ENCODE data around the gene AP5S1. TPM values are rescaled to one million over a fixed set of nuclear protein-coding genes. Genes with fewer than 3 reads are reported as not detected.

Gene AP5S1
- total and polyA plus RNA-seq, 10 donors, result 5.3 to 19.0 (median 13.7) TPM

DNA sequence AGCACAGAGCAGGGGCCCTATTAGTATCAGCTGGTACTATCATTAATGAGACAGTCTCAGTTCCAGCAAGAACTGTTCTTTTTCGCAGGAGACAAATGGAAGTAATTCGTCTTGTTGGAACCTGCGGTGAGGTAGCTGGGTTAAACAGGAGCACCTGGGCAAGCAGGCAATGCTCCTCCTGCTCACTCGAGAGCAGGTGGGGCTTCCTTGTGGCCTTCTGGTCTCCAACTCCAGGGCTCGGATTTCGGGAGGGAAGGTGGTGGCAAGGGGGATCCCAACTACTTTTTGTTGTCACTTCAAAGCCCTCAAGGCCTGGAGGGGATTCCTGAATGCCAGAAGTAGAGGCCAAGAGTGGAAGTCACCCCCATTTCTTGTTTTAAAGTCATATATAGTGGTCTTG, 37.8 kb upstream of the AP5S1 start:
- Histone ChIP-seq H3K4me3 (no peak overlapping the region), H3K27ac (peak overlapping the region in 1 of 8 donors; percentile 25), H3K9me3 (no peaks in the 10 kb centered on the region), H3K36me3 (peaks cover 0 to 24% (median 0%) of the 10 kb centered on the region in 6 donors), H3K4me1 (peaks cover 34 to 83% (median 65%) of the 10 kb centered on the region in 6 donors), H3K27me3 (replicated peaks in 1 of 7) (peaks cover 0 to 17% (median 0%) of the 10 kb centered on the region in 7 donors)
- DNase-seq, result peak; percentile 70
- TF ChIP-seq, protein P1, sequence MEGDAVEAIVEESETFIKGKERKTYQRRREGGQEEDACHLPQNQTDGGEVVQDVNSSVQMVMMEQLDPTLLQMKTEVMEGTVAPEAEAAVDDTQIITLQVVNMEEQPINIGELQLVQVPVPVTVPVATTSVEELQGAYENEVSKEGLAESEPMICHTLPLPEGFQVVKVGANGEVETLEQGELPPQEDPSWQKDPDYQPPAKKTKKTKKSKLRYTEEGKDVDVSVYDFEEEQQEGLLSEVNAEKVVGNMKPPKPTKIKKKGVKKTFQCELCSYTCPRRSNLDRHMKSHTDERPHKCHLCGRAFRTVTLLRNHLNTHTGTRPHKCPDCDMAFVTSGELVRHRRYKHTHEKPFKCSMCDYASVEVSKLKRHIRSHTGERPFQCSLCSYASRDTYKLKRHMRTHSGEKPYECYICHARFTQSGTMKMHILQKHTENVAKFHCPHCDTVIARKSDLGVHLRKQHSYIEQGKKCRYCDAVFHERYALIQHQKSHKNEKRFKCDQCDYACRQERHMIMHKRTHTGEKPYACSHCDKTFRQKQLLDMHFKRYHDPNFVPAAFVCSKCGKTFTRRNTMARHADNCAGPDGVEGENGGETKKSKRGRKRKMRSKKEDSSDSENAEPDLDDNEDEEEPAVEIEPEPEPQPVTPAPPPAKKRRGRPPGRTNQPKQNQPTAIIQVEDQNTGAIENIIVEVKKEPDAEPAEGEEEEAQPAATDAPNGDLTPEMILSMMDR (IDR thresholded peaks at IDR 0.05 in 8 of 11, conservative IDR thresholded peaks at IDR 0.05 in 3 of 11), result no peak
- TF ChIP-seq POLR2A (IDR thresholded peaks at IDR 0.05) (no peak), POLR2AphosphoS5 (IDR thresholded peaks at IDR 0.05) (no peak)
- intact Hi-C loops (cut with DNase I; ENCODE audit: low total_unique reads), result no loop called here
- 87 to 92% (median 91%) methylated on average over 6 of the region's 6 CpGs for WGBS, 5 donors

DNA sequence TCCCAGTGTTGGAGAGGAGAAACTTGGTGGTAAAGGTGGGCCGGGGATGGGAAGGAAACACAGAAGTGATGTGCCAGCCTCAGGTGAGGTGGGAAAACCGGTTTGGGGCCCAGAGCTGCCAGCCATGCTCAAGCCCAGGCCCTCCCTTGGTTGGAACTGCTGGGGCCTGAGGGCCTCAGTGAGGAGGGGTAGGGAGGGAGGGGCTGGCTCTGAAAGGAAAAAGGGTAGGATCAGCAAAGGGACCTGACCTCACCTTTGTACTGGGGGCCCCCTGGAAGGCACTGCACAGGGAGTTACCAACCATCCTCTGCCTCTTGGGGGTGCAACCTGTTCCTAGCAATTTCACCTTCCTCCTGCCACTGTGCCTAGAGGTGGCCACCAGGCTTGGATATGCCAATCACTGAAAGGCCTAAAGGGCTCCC, 37.3 kb upstream of the AP5S1 start:
- 73 to 92% (median 78%) methylated on average over 2 of the region's 2 CpGs for WGBS, 5 donors
- H3K27me3 ChIP-seq (replicated peaks in 1 of 7), result peaks cover 0 to 12% (median 0%) of the 10 kb centered on the region in 7 donors
- TF ChIP-seq, protein P1 (IDR thresholded peaks at IDR 0.05 in 8 of 11, conservative IDR thresholded peaks at IDR 0.05 in 3 of 11), result no peak
- TF ChIP-seq POLR2A (IDR thresholded peaks at IDR 0.05) (no peak), POLR2AphosphoS5 (IDR thresholded peaks at IDR 0.05) (no peak)
- H3K9me3 ChIP-seq, result no peaks in the 10 kb centered on the region
- peaks cover 34 to 83% (median 64%) of the 10 kb centered on the region in 6 donors for H3K4me1 ChIP-seq
- peak overlapping the region in 2 of 8 donors; percentile 7 to 25 for H3K27ac ChIP-seq
- intact Hi-C loops (cut with DNase I; ENCODE audit: low total_unique reads), result no loop called here
- peaks cover 0 to 24% (median 0%) of the 10 kb centered on the region in 6 donors for H3K36me3 ChIP-seq
- peak; percentile 71 for DNase-seq
- H3K4me3 ChIP-seq, result no peak overlapping the region

DNA sequence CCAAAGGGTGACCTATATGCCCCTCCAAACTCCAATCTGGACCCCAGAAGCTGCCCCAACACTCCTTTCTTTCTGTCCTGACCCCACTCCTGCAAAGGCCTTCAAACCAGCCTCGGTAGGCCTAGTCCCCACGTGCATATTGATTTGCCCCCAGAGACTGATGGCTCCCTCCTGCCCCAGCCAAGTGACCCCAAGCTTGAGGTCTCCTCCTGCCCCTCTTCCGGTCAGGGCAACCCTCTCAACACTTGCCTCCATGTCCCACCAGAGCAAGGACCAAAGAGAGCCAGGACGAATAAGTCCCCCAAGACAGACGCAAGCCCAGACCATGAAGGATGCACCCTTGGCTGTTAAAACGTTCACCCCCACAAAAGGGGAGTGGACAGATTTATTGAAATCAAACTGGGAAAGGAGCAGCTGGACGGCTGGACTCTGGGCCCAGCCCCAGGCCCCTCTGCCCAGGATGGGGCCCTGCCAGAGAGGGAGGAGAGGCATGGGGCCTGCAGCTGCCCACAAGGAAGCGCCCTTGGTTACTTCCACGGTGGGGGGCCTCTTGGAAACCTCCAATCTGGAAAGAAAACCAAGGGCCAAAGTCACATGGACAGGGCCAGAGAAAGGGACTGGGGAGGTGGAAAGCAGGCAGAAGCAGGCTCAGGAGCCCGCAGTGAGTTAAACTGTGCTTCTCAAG, 36.7 kb upstream of the AP5S1 start:
- H3K9me3 ChIP-seq, result no peaks in the 10 kb centered on the region
- peaks cover 30 to 83% (median 62%) of the 10 kb centered on the region in 6 donors for H3K4me1 ChIP-seq
- DNase-seq, result peak; percentile 73
- H3K4me3 ChIP-seq, result peak overlapping the region in 1 of 8 donors; percentile 83
- intact Hi-C loops (cut with DNase I; ENCODE audit: low total_unique reads), result no loop called here
- TF ChIP-seq POLR2AphosphoS5 (IDR thresholded peaks at IDR 0.05) (no peak), POLR2A (IDR thresholded peaks at IDR 0.05) (no peak)
- TF ChIP-seq, protein P1 (IDR thresholded peaks at IDR 0.05 in 8 of 11, conservative IDR thresholded peaks at IDR 0.05 in 3 of 11), result no peak
- H3K27ac ChIP-seq, result peak overlapping the region in 5 of 8 donors; percentile 6 to 89 (median 84)
- peaks cover 0 to 7% (median 0%) of the 10 kb centered on the region in 7 donors for H3K27me3 ChIP-seq (replicated peaks in 1 of 7)
- WGBS, 5 donors, result 72 to 86% (median 76%) methylated on average over 9 to 10 of the region's 10 CpGs
- H3K36me3 ChIP-seq, result peaks cover 0 to 24% (median 0%) of the 10 kb centered on the region in 6 donors

DNA sequence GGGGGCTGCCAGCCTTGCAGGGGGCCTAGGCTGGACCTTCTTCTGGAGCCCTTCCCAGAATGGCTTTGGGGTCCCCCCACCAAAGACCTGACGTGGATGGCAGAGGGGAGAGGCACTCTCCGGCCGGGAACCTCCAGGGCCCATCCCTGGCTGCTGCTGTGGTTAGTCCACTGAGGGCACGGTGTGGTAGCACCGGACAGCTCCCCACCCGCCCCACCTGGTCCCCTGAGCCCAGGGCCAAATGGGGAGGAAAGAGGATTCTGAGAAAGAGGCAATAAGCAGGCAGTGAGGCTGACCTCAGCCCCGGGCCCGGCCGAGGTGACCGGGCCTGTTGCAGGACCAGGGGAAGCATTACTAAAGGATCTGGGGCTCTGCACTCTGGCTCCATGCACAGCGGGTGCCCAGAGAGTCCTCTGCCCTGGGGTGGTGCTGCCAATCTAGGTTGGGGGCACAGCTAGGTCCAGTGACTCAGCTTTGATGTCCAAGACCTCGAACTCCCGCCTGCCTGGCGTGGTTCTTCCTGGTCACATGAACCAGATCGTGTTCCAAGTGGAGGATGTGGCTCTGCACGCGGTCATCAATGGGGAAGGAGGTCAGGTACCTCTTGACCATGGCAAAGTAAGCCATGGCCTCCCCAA, 36.0 kb upstream of the AP5S1 start:
- H3K36me3 ChIP-seq, result peaks cover 0 to 24% (median 0%) of the 10 kb centered on the region in 6 donors
- peak overlapping the region in 3 of 8 donors; percentile 50 to 83 (median 66) for H3K4me3 ChIP-seq
- no peaks in the 10 kb centered on the region for H3K9me3 ChIP-seq
- 47 to 87% (median 73%) methylated on average over 9 to 17 of the region's 17 CpGs for WGBS, 5 donors
- H3K27me3 ChIP-seq (replicated peaks in 1 of 7), result no peaks in the 10 kb centered on the region
- TF ChIP-seq, protein P1 (IDR thresholded peaks at IDR 0.05 in 8 of 11, conservative IDR thresholded peaks at IDR 0.05 in 3 of 11), result no peak
- TF ChIP-seq POLR2AphosphoS5 (IDR thresholded peaks at IDR 0.05), result peak in 2 of 3 donors; percentile 12 to 33
- TF ChIP-seq POLR2A (IDR thresholded peaks at IDR 0.05), result no peak
- peak overlapping the region in 5 of 8 donors; percentile 19 to 89 (median 85) for H3K27ac ChIP-seq
- DNase-seq, result peak; percentile 79
- peaks cover 30 to 83% (median 61%) of the 10 kb centered on the region in 6 donors for H3K4me1 ChIP-seq
- intact Hi-C loops (cut with DNase I; ENCODE audit: low total_unique reads), result no loop called here

All from spleen (tissue), 11 donors.